ENCODE results near the gene PLCD3. TPM values are rescaled to one million over a fixed set of nuclear protein-coding genes. Genes with fewer than 3 reads are reported as not detected.

Gene PLCD3
- total and polyA plus RNA-seq, 2 of the 13 experiments (the other 11 are each of a cell fraction or from before 2014, with no cell fraction given): 11.3 to 39.1 TPM

DNA sequence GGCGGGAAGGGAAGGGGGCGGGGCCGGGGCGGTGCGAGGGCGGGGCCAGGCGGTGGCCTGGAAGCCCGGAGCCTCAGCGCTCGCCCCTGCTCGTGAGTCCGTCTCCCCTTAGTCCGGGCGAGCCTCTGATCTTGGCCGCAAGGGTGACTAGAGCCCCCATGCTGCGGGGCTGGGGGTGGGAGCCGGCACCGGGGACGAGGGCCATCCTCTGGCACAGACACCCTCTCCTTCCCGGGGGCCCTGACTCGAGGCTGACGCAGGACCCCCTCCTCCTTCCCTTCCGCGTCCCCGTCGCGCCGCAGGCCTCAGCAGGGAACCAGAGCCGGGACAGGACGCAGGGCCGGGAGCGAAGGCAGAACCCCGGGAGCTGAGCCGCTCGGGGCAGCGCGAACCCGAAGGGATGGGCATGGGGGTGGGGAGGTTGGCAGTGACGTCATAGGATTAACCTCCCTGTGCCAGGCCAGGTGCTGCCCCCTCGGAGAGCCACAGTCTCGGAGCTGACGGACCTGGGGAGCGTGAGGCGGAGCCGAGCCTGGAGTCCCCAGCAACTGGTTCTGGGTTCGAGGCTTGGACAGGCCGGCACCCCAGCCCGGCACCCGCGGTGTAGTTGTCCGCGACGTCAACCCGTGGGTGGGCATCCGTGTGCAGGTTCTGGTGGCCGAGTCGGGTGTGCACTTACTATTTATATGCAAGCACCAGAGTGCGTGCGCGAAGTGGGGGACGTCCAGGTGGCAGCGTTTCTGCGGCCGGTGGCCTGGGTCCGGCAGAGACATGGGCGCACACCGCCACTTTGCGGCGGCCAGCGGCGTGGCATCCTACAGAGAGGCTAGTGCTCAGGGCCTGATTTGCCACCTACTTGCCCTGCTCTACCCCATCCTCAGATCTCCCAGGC, 503 bp upstream of the PLCD3 start (continued):
- TF ChIP-seq, protein P1, sequence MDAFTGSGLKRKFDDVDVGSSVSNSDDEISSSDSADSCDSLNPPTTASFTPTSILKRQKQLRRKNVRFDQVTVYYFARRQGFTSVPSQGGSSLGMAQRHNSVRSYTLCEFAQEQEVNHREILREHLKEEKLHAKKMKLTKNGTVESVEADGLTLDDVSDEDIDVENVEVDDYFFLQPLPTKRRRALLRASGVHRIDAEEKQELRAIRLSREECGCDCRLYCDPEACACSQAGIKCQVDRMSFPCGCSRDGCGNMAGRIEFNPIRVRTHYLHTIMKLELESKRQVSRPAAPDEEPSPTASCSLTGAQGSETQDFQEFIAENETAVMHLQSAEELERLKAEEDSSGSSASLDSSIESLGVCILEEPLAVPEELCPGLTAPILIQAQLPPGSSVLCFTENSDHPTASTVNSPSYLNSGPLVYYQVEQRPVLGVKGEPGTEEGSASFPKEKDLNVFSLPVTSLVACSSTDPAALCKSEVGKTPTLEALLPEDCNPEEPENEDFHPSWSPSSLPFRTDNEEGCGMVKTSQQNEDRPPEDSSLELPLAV (CRISPR knock-in tag; conservative IDR thresholded peaks at IDR 0.05; ENCODE audit: low read depth): peak; percentile 40; the same call in 1 of the 2 replicates
- TF ChIP-seq ZNF598 (CRISPR knock-in tag; IDR thresholded peaks at IDR 0.05; ENCODE audit: borderline replicate concordance) (peak; percentile 32; the same call in 1 of the 2 replicates), STAG1 (CRISPR knock-in tag; IDR thresholded peaks at IDR 0.05) (peak; percentile 88), TBP (CRISPR knock-in tag; IDR thresholded peaks at IDR 0.05) (0 out of 2 replicates have a peak, but pooled peaks have one; percentile 55), ZNF451 (CRISPR knock-in tag; IDR thresholded peaks at IDR 0.05) (peak; percentile 72; the same call in 1 of the 2 replicates), NFYB (CRISPR knock-in tag; IDR thresholded peaks at IDR 0.05) (peak; percentile 7), ZSCAN9 (CRISPR knock-in tag; IDR thresholded peaks at IDR 0.05; ENCODE audit: borderline replicate concordance) (peak; percentile 11; the same call in 1 of the 2 replicates), PITX1 (CRISPR knock-in tag; IDR thresholded peaks at IDR 0.05) (peak; percentile 65), HOXA9 (CRISPR knock-in tag; IDR thresholded peaks at IDR 0.05; ENCODE audit: borderline replicate concordance) (0 out of 2 replicates have a peak, but pooled peaks have one; percentile 67), ZFP90 (CRISPR knock-in tag; IDR thresholded peaks at IDR 0.05; ENCODE audit: borderline replicate concordance) (peak; percentile 87), ZSCAN22 (CRISPR knock-in tag; IDR thresholded peaks at IDR 0.05) (0 out of 2 replicates have a peak, but pooled peaks have one; percentile 53), ZEB1 (IDR thresholded peaks at IDR 0.05; ENCODE audit: insufficient replicate concordance, low read depth) (no peak)
- TF ChIP-seq, protein P2, sequence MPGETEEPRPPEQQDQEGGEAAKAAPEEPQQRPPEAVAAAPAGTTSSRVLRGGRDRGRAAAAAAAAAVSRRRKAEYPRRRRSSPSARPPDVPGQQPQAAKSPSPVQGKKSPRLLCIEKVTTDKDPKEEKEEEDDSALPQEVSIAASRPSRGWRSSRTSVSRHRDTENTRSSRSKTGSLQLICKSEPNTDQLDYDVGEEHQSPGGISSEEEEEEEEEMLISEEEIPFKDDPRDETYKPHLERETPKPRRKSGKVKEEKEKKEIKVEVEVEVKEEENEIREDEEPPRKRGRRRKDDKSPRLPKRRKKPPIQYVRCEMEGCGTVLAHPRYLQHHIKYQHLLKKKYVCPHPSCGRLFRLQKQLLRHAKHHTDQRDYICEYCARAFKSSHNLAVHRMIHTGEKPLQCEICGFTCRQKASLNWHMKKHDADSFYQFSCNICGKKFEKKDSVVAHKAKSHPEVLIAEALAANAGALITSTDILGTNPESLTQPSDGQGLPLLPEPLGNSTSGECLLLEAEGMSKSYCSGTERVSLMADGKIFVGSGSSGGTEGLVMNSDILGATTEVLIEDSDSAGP (CRISPR knock-in tag; IDR thresholded peaks at IDR 0.05; ENCODE audit: borderline replicate concordance): peak; percentile 81; the same call in 1 of the 2 replicates
- TF ChIP-seq, protein P3, sequence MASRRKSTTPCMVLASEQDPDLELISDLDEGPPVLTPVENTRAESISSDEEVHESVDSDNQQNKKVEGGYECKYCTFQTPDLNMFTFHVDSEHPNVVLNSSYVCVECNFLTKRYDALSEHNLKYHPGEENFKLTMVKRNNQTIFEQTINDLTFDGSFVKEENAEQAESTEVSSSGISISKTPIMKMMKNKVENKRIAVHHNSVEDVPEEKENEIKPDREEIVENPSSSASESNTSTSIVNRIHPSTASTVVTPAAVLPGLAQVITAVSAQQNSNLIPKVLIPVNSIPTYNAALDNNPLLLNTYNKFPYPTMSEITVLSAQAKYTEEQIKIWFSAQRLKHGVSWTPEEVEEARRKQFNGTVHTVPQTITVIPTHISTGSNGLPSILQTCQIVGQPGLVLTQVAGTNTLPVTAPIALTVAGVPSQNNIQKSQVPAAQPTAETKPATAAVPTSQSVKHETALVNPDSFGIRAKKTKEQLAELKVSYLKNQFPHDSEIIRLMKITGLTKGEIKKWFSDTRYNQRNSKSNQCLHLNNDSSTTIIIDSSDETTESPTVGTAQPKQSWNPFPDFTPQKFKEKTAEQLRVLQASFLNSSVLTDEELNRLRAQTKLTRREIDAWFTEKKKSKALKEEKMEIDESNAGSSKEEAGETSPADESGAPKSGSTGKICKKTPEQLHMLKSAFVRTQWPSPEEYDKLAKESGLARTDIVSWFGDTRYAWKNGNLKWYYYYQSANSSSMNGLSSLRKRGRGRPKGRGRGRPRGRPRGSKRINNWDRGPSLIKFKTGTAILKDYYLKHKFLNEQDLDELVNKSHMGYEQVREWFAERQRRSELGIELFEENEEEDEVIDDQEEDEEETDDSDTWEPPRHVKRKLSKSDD (CRISPR knock-in tag; IDR thresholded peaks at IDR 0.05; ENCODE audit: low read depth): peak; percentile 10; the same call in 1 of the 2 replicates
- TF ChIP-seq, protein P4, sequence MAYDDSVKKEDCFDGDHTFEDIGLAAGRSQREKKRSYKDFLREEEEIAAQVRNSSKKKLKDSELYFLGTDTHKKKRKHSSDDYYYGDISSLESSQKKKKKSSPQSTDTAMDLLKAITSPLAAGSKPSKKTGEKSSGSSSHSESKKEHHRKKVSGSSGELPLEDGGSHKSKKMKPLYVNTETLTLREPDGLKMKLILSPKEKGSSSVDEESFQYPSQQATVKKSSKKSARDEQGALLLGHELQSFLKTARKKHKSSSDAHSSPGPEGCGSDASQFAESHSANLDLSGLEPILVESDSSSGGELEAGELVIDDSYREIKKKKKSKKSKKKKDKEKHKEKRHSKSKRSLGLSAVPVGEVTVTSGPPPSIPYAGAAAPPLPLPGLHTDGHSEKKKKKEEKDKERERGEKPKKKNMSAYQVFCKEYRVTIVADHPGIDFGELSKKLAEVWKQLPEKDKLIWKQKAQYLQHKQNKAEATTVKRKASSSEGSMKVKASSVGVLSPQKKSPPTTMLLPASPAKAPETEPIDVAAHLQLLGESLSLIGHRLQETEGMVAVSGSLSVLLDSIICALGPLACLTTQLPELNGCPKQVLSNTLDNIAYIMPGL (CRISPR knock-in tag; IDR thresholded peaks at IDR 0.05; ENCODE audit: borderline replicate concordance in 1 of 2, low read depth in 1 of 2): peak; percentile 53 to 69
- TF ChIP-seq, protein P5, sequence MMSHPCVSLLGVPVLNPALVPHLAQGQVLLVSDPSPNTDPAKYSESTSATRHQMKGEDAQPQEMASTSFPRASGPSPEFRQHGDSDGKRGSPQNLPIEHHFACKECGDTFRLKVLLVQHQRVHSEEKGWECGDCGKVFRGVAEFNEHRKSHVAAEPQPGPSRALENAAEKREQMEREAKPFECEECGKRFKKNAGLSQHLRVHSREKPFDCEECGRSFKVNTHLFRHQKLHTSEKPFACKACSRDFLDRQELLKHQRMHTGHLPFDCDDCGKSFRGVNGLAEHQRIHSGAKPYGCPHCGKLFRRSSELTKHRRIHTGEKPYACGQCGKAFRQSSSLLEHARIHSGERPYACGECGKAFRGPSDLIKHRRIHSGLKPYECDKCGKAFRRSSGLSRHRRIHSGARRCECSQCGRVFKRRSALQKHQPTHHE (CRISPR knock-in tag; IDR thresholded peaks at IDR 0.05; ENCODE audit: borderline replicate concordance): peak; percentile 65; the same call in 1 of the 2 replicates
